Measurements from ENCODE around the gene RXRA.

GRCh38 chr9:134403682-134404301 is 77.5 kb downstream of the RXRA start:
- TF ChIP-seq POLR2A (IDR thresholded peaks at IDR 0.05; ENCODE audit: low read depth, low read length): no peak
- TF ChIP-seq CTCF (IDR thresholded peaks at IDR 0.05; ENCODE audit: extremely low read depth in 1 of 2, insufficient read depth in 1 of 2, low read depth in 1 of 2, low read length in 2 of 2): no peak
- TF ChIP-seq POLR2AphosphoS5 (IDR thresholded peaks at IDR 0.05; ENCODE audit: insufficient read depth, low read depth, low read length): no peak
- no peak for TF ChIP-seq JUN (IDR thresholded peaks at IDR 0.05; ENCODE audit: borderline replicate concordance, insufficient read depth, insufficient read length, low read depth)
- no peak for TF ChIP-seq MAX (IDR thresholded peaks at IDR 0.05; ENCODE audit: insufficient read depth, insufficient read length)
- TF ChIP-seq EZH2 (IDR thresholded peaks at IDR 0.05; ENCODE audit: borderline replicate concordance, low read depth, low read length, severe bottlenecking): no peak
- no peak for TF ChIP-seq GATA2 (IDR thresholded peaks at IDR 0.05; ENCODE audit: insufficient read depth, insufficient read length, low read depth, low read length)
- no peak for TF ChIP-seq MYC (IDR thresholded peaks at IDR 0.05; ENCODE audit: low read depth, low read length)

Data from endothelial cell of umbilical vein (primary cell).